A204.1 (cell line): ENCODE measurements around the gene GSE1.

Source experiments
- FAIRE-seq: peaks from 2 replicates; lab custom pipeline; 2012; peaks lifted over from hg19 to GRCh38; lab: Jason Lieb, UNC

GSE1 gene

GRCh38 chr16:85612801-85613603 lies at the start of gene GSE1:
Gene GSE1 (plus strand): TSS chr16:85613322. CDS start chr16:85613392, 70 bp downstream.
- FAIRE-seq = no peak

GRCh38 chr16:85563515-85564276 lies 49.4 kb upstream of the GSE1 start:
- no peak for FAIRE-seq

- FAIRE-seq = no peak
Measured at GRCh38 chr16:85564277-85565051, 48.7 kb upstream of the GSE1 start.

- no peak for FAIRE-seq
Measured at GRCh38 chr16:85565340-85565739, 47.8 kb upstream of the GSE1 start.

- no peak for FAIRE-seq
Measured at GRCh38 chr16:85565801-85566526, 47.2 kb upstream of the GSE1 start.

GRCh38 chr16:85566561-85567100 lies 46.5 kb upstream of the GSE1 start:
- no peak for FAIRE-seq

GRCh38 chr16:85567101-85567866 lies 45.8 kb upstream of the GSE1 start:
- FAIRE-seq = no peak

- no peak for FAIRE-seq
Measured at GRCh38 chr16:85567935-85568334, 45.2 kb upstream of the GSE1 start.

- no peak for FAIRE-seq
Measured at GRCh38 chr16:85568519-85568918, 44.6 kb upstream of the GSE1 start.

- no peak for FAIRE-seq
Measured at GRCh38 chr16:85569039-85569614, 44.0 kb upstream of the GSE1 start.

GRCh38 chr16:85569615-85570212 lies 43.4 kb upstream of the GSE1 start:
- FAIRE-seq = no peak

GRCh38 chr16:85570213-85570734 lies 42.8 kb upstream of the GSE1 start:
- no peak for FAIRE-seq

- FAIRE-seq = no peak
Measured at GRCh38 chr16:85570735-85571562, 42.2 kb upstream of the GSE1 start.

GRCh38 chr16:85571563-85571812 lies 41.6 kb upstream of the GSE1 start:
- no peak for FAIRE-seq

- FAIRE-seq = no peak
Measured at GRCh38 chr16:85571813-85572619, 41.1 kb upstream of the GSE1 start.

GRCh38 chr16:85573045-85573695 lies 40.0 kb upstream of the GSE1 start:
- FAIRE-seq = no peak

- no peak for FAIRE-seq
Measured at GRCh38 chr16:85573696-85574641, 39.2 kb upstream of the GSE1 start.
